Measurements from ENCODE around the gene PUM1. TPM values are rescaled to one million over a fixed set of nuclear protein-coding genes. Genes with fewer than 3 reads are reported as not detected.

PUM1 gene
- total RNA-seq, 1 donor from 2014 or later, result 121 TPM

DNA sequence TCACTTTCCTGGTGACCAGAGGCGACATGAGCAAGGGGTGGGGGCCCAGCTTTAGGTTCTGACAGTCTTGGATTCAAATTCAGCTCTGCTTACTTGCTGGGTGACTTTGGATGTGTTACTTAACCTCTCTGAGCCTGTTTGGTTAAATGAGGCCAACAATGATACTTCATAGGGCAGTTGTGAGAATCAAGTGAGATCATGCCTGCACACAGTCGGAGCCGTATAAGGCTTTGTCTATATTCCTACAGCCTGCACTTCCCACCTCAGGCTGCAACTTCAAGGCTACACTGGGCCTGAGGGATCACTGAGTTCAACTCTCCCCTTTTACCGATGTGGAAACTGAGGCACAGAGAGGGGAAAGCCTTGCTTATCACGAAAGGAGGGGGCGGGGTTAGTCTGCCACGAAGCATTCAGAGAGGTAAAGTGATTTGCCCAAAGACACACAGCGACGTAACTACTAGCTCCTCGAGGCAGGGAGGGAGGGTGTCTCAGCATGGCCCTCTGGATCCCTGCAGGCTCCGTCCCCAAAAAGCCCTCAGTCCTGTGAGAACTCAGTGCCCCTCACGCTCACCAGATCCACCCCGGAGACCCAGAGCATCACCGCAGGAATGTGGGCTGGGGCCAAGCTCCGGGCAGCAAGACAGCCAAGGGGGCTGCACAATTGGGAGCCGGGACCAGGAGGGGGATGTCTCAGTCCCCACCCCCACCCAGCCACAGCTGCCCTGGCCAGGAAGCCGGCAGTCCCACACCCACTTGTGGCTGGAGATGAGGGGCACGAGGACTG lies 181.9 kb downstream of the PUM1 start:
- H3K36me3 ChIP-seq, result no peaks in the 10 kb centered on the region
- peaks cover 27% of the 10 kb centered on the region for H3K4me1 ChIP-seq
- no peaks in the 10 kb centered on the region for H3K27me3 ChIP-seq (ENCODE audit: low read depth)
- no peak for ATAC-seq
- H3K27ac ChIP-seq, result no peak overlapping the region
- DNase-seq, result no peak
- H3K9me3 ChIP-seq, result no peaks in the 10 kb centered on the region
- TF ChIP-seq, protein P1, sequence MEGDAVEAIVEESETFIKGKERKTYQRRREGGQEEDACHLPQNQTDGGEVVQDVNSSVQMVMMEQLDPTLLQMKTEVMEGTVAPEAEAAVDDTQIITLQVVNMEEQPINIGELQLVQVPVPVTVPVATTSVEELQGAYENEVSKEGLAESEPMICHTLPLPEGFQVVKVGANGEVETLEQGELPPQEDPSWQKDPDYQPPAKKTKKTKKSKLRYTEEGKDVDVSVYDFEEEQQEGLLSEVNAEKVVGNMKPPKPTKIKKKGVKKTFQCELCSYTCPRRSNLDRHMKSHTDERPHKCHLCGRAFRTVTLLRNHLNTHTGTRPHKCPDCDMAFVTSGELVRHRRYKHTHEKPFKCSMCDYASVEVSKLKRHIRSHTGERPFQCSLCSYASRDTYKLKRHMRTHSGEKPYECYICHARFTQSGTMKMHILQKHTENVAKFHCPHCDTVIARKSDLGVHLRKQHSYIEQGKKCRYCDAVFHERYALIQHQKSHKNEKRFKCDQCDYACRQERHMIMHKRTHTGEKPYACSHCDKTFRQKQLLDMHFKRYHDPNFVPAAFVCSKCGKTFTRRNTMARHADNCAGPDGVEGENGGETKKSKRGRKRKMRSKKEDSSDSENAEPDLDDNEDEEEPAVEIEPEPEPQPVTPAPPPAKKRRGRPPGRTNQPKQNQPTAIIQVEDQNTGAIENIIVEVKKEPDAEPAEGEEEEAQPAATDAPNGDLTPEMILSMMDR (IDR thresholded peaks at IDR 0.05), result no peak
- intact Hi-C loops (cut with DNase I), result no loop called here
- H3K4me3 ChIP-seq, result no peak overlapping the region

DNA sequence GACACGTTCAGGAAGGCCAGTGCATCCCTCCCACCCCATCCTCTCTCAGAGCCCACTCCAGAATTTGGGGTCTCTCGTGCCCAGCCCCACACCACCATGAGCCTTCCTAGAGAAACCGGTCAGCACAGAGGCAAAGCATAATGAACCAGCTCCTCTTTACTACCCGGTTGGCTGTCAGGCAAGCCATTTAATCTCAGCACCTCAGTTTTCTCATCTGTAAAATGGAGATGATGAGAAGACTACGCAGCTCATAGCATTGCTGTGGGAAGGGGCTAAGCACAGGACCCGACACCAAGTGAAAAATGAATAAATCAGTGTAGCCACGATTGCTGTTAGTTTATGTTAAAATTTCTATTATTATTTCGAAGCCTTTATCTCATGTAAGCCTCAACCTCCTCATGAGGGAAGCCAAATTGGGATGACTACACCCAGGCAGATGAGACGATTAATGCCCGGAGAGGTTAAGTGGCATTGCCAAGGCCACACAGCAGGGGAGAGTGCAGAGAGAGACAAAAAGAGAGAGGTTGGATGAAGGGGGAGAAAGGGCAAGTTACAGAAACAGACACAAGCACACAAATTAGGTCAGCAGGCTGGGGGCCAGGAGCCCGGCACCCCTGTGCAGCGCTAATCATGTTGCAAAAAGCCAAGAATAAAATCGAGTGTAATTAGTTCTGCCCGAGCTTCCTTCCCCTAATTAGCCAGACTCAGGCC lies 182.7 kb downstream of the PUM1 start:
- peaks cover 27% of the 10 kb centered on the region for H3K4me1 ChIP-seq
- no peaks in the 10 kb centered on the region for H3K27me3 ChIP-seq (ENCODE audit: low read depth)
- no peaks in the 10 kb centered on the region for H3K36me3 ChIP-seq
- no peak overlapping the region for H3K4me3 ChIP-seq
- no peaks in the 10 kb centered on the region for H3K9me3 ChIP-seq
- TF ChIP-seq, protein P1 (IDR thresholded peaks at IDR 0.05), result no peak
- DNase-seq (no peak), ATAC-seq (no peak)
- H3K27ac ChIP-seq, result no peak overlapping the region
- intact Hi-C loops (cut with DNase I), result no loop called here

Other genes starting within 250 kb of the PUM1 start
- gene SDC3, start 157.0 kb downstream of the PUM1 start, total RNA-seq, result 43.5 TPM
- not detected for gene NKAIN1, start 174.2 kb upstream of the PUM1 start, total RNA-seq
- gene SNRNP40, start 231.1 kb upstream of the PUM1 start, total RNA-seq, result 38.3 TPM
- gene ZCCHC17, start 231.3 kb upstream of the PUM1 start, total RNA-seq, result 22.5 TPM